Stimulated activated CD4-positive, alpha-beta T cell treated with anti-CD3 and anti-CD28 coated beads, Interleukin-12 subunit alpha, Interleukin-12 subunit beta, amount 100 ng/mL, for 4 hours (primary cell): ENCODE measurements around the gene ZFP42.
"Not testable (repeated sequence)": the region's sequence is repeated elsewhere in the genome, so short reads cannot be mapped to it uniquely, and the experiment has no call there.

ENCODE experiments used
- DNase-seq: peaks from one replicate; pipeline ENCODE4 v3.0.0-alpha.2; 2020

The ZFP42 gene

GRCh38 chr4:187995322-187996207 lies at the start of gene ZFP42:
TSS of gene ZFP42 (plus strand) at chr4:187995771. CDS start at chr4:188002808, 7,037 bp downstream.
- no peak for DNase-seq

DNA sequence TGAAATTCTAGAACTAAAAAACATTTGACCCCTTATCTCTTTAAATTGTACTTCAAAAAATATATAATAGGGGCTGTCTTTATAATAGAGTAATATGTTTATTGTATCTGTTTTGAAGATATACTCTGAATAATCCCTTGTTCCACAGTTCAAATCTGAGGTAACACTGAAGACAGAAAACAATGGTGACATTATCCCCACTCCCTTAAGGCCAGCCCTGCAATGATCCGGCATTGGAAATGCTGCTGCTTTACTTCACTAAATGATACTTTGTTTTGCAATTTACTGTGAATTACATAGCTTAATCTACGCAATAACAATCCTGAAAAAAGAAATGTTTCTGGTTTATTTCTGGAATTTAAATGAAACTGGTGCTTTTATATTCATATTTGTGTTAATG lies 34.4 kb upstream of the ZFP42 start:
- no peak for DNase-seq

DNA sequence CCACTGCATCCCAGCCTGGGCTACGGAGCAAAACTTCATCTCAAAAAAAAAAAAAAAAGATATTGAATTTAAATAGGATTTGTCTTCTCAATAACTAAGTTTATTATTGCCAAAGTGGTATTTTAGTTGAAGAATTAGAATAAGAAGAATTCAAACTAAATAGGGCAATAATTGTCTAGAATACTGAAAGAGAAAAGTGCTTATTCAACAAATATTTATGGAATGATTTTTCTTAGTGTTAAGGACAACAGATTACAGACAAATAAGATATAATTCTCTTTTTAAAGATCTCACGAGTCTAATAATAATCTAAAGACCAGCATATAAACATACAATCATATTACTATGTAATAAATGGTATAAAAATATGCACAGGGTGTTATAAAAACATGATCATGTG lies 33.6 kb upstream of the ZFP42 start:
- DNase-seq = no peak

- no peak for DNase-seq
These were observed 32.6 kb upstream of the ZFP42 start for GRCh38 chr4:187962926-187963325.

GRCh38 chr4:187965726-187966125 lies 29.8 kb upstream of the ZFP42 start:
- no peak for DNase-seq

- no peak for DNase-seq
These were observed 23.4 kb upstream of the ZFP42 start for GRCh38 chr4:187972135-187972534.

GRCh38 chr4:187983746-187984145 lies 11.8 kb upstream of the ZFP42 start:
- no peak for DNase-seq

DNA sequence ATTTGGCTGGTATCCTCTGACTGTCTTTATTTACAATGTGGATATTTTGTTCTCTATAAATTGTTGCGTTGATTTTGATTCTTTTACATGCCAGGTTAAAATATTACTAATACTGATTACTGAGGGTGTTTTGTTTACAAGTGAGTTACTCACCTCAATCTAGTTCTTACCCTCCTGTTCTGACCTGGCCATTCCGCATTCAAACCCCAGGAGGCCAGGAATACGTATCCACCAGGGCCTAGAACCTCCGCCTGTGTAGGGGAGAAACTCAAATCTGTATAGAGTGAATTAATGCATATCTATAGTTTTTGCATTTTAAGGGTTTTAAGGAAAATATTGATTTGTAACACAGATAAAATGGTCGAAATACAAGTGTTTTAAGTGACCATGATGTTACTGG lies 2.6 kb upstream of the ZFP42 start:
- no peak for DNase-seq

- no peak for DNase-seq
These were observed 1.7 kb upstream of the ZFP42 start for GRCh38 chr4:187993827-187994226.

DNA sequence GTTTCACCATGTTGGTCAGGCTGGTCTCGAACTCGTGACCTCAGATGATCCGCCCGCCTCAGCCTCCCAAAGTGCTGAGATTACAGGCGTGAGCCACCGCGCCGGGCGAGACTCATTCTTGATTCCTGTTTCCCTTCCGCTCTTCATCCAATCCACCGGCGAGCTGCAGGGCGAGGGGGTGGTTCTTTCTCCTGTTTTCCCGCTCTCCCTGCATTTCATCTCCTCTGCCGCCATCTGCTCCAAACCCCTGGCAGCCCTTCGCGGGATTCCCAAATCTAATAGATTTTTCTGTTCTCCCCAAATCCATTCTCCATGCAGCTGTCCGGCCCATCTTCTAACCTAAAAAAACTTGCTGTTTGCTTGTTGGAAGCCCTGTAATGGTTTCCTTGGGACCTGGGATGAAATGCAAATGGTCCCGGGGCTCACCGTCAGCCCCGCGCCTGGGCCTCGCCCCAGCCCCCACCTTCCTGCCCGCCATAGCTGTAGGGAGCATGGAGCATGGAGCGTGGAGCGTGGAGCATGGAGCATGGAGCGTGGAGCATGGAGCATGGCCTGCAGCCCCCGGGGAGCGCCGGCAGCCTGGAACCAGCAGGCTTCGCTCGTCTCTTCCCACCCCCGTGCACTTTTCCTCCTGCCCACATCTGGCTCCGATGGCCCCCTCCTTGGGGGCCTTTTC lies 1.1 kb downstream of the ZFP42 start:
- no peak for DNase-seq

GRCh38 chr4:187997991-187998390 lies 2.4 kb downstream of the ZFP42 start:
- DNase-seq = not testable (repeated sequence)

DNA sequence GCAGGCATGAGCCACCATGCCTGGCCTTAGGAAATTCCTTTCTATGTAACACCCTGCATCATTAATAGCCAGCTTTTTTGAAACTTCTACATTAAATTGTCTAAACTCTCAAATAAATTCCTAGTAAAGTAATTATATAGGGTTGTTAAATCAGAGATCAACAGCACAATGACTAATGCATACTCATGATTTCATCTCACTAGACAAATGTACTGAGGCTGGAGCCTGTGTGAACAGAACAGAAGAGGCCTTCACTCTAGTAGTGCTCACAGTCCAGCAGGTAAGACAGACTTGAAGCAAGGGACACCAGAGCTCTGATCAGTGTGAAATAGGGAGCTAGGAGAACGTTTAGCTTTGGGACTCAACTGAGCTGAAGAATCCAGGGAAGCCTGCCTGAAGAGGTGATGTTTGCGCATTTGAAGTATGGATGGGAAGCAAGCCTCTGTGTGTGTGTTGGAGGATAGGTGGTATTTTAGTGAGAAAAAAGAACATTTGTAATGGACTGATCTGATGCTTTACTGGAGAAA lies 3.9 kb downstream of the ZFP42 start:
- DNase-seq = no peak

- no peak for DNase-seq
These were observed 6.8 kb downstream of the ZFP42 start for GRCh38 chr4:188002323-188002722.

GRCh38 chr4:188002751-188003150 lies 7.2 kb downstream of the ZFP42 start:
- no peak for DNase-seq

GRCh38 chr4:188005561-188005960 lies 10.0 kb downstream of the ZFP42 start:
- no peak for DNase-seq

DNA sequence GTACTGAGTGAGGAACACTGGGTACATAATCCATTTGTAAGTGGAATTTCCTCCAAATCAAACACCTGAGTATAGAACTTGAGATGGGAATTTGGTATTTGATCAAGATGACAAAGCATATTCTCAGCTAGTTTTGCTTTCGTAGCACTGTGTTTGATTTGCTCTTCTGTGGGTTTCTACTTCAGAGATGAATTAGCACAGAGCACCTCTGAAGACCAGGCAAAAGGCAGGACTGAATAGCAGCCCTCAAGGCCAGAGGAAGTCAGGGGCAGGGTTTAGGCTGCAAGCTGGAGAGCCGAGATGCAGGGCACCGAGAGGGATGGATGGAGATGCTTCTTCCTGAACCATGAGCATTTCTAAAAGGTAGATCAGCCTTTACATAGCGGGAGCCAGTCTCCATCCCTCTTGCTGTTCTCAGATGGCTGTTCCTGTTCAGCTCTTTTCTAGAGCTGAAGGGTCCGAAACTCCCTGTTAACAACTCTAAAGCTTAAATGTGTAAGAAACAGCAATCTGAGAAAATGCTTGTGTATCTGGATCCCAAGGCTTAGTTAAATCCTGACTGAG lies 10.8 kb downstream of the ZFP42 start:
- no peak for DNase-seq

DNA sequence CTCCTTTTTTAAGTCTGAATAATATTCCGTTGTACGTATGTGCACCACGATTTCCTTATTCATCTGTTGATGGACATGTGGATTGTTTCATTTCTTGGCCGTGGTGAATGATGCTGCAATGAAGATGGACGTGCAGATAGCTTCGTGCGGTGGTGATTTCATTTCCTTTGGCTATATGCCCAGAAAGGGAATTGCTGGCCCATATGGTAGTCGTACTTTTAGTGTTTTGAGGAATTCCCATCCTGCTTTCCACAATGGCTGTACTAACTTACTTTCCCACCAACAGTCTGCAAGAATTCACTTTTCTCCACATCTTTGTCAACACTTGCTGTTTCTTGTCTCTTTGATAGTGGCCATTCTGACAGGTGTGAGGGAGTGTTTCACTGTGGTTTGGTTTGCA lies 12.8 kb downstream of the ZFP42 start:
- no peak for DNase-seq

DNA sequence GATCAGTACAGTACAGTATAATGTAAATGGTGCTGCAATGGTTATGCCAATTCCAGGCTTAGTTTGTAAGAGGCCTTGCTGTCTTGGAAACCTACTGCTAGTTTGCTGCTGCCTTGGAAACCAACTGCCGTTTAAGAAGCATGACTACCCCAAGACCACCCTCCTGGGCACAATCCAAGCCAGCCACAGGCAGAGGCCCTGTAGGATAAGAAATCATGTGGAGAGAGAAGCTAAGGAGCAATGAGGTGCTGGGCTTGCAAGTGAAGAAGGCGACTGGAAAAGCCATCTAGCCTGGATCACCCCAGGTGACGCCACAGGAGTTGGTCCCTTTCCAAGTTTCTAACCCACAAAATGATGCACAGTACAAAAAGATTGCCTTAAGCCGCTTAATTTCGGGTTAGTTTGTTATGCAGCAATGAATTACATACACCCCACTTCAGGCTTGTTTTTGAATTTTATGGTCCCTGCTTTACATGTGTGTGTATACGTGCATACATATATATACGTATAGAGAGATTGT lies 16.9 kb downstream of the ZFP42 start:
- DNase-seq = no peak

- DNase-seq = no peak
These were observed 19.7 kb downstream of the ZFP42 start for GRCh38 chr4:188015025-188015940.

- DNase-seq = no peak
These were observed 21.2 kb downstream of the ZFP42 start for GRCh38 chr4:188016754-188017153.

GRCh38 chr4:188018262-188018661 lies 22.7 kb downstream of the ZFP42 start:
- no peak for DNase-seq

- no peak for DNase-seq
These were observed 26.1 kb downstream of the ZFP42 start for GRCh38 chr4:188021548-188022249.
